Retinal pigment epithelial cell (primary cell): ENCODE results near the gene SETSIP.

Source experiments
- DNase-seq: peaks from one replicate; pipeline ENCODE4 v3.0.0-alpha.2; 2010; ENCODE audit warnings: low read depth
- H3K4me3 ChIP-seq: 2 replicates; pipeline ENCODE4 v1.5.1; 2011; ENCODE audit warnings: mild to moderate bottlenecking, low read length, control low read depth, moderate library complexity
- TF ChIP-seq, protein P1 (sequence below): conservative IDR thresholded peaks from 2 replicates; pipeline ENCODE4 v1.5.1; 2011; ENCODE audit warnings: low read depth, low read length, control low read depth, inconsistent platforms

Gene SETSIP

DNA sequence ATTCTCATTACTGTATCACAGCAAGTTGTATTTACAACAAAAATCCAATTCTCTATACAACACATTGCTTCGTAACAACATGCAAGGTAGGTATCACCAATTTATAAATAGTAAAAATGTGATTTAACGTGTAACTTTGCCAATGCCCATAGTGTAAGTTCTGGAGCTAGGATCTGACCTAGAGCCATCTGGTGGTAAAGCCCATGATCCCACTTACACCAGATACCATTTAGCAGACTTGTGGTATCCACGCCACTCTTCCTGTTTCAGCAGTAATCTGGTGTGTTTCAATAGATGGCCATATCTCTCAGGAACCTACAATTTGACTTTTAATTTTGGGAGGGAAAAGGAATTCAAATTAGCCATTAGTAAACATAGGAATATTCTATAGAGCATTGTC is 10.2 kb downstream of the SETSIP start:
- TF ChIP-seq, protein P1, sequence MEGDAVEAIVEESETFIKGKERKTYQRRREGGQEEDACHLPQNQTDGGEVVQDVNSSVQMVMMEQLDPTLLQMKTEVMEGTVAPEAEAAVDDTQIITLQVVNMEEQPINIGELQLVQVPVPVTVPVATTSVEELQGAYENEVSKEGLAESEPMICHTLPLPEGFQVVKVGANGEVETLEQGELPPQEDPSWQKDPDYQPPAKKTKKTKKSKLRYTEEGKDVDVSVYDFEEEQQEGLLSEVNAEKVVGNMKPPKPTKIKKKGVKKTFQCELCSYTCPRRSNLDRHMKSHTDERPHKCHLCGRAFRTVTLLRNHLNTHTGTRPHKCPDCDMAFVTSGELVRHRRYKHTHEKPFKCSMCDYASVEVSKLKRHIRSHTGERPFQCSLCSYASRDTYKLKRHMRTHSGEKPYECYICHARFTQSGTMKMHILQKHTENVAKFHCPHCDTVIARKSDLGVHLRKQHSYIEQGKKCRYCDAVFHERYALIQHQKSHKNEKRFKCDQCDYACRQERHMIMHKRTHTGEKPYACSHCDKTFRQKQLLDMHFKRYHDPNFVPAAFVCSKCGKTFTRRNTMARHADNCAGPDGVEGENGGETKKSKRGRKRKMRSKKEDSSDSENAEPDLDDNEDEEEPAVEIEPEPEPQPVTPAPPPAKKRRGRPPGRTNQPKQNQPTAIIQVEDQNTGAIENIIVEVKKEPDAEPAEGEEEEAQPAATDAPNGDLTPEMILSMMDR = no peak
- no peak overlapping the region for H3K4me3 ChIP-seq
- no peak for DNase-seq

DNA sequence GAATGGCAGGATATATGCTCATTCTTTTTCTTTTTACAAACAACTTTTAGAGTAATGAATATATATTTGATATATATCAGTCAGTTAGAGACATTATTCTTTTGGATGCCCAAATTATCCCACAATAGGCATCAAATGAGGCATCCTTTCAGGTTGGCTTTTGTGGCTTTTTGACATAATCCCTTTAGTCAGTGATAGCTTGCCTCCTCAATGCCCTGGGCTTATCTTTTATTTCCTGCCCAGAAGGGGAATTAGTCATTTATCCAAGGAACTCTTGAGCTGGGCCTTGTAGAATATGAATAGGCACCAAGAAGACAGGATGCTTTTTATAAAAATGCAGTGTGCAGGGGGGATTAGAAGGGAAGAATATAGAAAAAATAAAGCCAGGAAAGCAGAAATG is 23.3 kb downstream of the SETSIP start:
- no peak for DNase-seq
- H3K4me3 ChIP-seq = no peak overlapping the region
- TF ChIP-seq, protein P1 = no peak

DNA sequence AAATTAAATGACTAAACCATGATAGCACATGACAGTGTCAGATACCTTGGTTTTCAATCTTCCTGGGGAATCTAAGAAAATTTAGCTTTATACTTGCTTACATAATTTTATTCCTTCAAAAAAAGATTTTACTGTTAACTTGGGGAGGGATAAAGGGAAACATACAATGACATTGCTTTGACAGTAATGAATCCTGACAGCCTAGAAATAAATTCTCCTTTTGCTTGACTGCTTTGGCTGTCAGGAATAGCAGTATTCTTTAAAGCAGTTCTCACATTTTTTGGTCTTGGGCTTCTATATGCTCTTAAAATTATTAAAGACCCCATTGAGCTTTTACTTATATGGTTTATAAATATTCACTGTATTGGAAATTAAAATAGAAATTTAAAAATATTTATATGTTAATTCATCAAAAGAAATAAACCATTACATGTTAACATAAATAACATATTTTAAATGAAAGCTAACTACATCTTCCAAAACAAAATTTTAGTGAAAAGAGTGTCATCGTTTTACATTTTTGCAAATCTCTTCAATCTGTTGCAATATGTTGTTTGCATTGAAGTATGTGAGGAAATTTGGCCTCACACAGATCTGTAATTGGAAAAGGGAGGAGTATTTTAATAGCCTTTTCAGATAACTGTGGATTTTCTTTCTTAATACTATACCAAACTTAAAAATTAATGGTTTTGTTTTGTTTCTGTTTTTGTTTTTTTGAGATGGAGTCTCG is 29.3 kb downstream of the SETSIP start:
- no peak overlapping the region for H3K4me3 ChIP-seq
- no peak for DNase-seq
- TF ChIP-seq, protein P1 = no peak

GRCh38 chr1:92043621-92044020 is 31.6 kb downstream of the SETSIP start:
- no peak for DNase-seq
- H3K4me3 ChIP-seq = no peak overlapping the region
- TF ChIP-seq, protein P1 = no peak

DNA sequence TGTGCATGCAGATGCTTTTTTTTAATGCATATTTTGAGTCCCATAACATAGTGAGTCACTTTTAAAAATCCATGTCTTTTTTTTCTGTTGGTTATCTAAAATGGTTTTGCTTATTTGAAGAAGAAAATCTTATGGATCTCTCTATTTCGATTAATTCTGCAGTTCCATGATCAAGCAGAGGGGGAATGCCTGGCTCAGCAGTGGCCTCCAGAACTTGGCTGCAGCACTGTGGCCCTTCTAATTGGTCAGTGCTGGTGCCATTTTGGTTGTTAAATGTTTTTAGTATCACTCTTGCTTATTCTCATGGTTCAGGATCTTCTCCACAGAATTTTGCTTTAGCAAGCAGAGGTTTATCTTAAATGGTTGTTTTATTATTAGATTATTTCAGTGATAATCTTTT is 34.2 kb downstream of the SETSIP start:
- no peak overlapping the region for H3K4me3 ChIP-seq
- TF ChIP-seq, protein P1 = no peak
- DNase-seq = no peak

DNA sequence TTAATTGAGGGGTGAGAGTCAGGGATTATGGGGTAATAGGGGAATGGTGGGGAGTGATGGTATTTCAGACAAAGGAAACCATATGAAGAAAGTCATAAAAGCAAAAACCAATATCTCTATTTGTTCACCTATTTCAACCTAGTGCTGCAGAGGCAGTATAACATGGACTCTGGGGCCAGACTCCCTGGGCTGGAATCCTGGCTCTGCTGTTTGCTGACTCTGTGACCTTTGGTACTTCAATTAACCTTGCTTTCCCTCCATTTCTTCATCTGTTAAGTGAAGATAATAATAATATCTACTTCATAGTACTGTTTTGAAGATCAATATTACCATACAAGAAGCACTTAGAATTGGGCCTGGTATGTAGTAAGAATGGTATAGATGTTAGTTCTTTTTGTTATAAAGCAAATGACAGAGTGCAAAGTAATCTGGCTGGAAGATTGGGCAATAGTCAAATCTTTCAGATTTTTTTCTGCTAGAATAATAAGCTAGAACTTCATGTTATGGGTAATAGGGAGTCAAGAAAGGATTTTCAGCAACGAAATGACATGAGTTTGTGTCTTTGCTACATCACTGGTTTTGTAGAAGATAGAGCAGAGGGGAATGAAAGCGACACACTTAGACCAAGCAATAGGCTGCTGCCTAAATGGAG is 36.4 kb downstream of the SETSIP start:
- TF ChIP-seq, protein P1 = no peak
- no peak for DNase-seq
- H3K4me3 ChIP-seq = no peak overlapping the region

DNA sequence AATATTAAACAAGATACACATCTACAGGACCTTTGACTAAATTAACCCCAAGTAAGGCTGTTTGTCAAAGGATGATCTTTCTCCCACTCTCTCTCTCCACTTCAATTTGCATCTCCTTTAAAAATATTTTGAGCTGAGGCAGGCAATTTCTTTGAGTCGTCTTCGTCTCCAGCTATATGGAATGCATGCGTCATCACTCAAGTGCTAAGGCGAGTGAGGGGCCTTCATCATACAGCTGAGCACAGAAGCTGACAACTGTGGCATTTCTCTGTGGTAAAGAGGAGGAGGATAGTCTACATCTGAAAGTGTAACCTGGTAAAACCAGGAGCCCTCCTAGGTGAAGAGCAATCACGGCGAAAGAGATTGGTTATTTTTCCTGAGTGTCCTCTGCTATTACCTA is 37.8 kb downstream of the SETSIP start:
- TF ChIP-seq, protein P1 = no peak
- DNase-seq = no peak
- H3K4me3 ChIP-seq = no peak overlapping the region
